Measurements from ENCODE around the gene KANK4.
"Not testable (repeated sequence)": the region's sequence is repeated elsewhere in the genome, so short reads cannot be mapped to it uniquely, and the experiment has no call there.

The KANK4 gene

DNA sequence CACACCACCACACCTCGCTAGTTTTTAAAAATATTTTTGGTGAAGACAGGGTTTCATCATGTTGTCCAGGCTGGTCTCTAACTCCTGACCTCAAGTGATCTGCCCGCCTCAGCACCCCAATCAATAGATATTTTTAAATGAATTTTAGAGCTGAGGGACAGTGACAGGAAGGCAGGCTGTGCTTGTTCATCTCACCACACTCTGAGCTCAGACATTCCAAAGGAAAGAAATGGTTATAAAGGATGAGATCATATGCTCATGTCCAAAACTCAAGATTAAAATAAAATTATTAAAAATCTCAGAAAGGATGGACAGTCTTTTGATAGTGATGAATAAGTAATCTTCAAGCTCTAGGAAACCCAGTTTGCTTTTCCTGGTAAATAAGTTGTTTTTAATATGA lies 83.7 kb downstream of the KANK4 start:
- peak; percentile 8 for DNase-seq

GRCh38 chr1:62234688-62235087 lies 84.5 kb downstream of the KANK4 start:
- no peak for DNase-seq

- no peak for DNase-seq
Observed at GRCh38 chr1:62233926-62234450, 85.2 kb downstream of the KANK4 start.

DNA sequence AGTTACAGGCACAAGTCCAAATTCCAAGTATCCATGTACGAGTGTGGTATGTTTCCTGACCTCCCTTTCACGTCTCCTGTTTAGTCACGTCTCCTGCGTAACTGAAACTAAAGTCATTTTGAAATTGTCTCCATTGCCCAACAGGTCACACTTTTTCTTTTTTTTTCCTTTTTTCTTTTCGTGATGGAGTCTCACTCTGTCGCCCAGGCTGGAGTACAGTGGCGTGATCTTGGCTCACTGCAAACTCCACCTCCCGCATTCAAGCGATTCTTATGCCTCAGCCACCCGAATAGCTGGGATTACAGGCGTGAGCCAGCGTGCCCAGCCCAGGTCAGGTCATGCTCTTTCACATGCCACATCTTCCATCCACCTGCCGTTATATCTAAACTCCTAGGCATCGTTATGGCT lies 86.4 kb downstream of the KANK4 start:
- DNase-seq: no peak

GRCh38 chr1:62230718-62231117 lies 88.5 kb downstream of the KANK4 start:
- peak; percentile 58 for DNase-seq

DNA sequence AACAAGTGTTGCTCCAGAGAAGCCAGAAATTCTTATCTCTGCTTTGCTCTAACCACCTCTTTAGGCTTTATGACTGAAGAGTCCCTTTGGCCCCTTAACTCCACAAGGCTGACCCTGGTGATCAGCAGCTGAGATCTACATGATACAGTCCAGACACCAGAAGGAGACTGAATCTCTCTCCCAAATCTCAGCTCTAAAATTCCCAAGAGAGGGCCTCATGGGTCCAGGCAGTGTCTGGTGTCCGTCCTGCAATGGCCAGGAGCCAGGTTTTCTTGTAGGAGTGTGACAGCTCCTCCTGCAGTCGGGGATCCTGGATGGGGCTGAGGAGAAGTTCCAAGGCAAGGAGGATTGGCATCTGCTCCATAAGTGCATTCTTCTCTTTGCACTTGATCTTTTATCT lies 89.3 kb downstream of the KANK4 start:
- no peak for DNase-seq

DNA sequence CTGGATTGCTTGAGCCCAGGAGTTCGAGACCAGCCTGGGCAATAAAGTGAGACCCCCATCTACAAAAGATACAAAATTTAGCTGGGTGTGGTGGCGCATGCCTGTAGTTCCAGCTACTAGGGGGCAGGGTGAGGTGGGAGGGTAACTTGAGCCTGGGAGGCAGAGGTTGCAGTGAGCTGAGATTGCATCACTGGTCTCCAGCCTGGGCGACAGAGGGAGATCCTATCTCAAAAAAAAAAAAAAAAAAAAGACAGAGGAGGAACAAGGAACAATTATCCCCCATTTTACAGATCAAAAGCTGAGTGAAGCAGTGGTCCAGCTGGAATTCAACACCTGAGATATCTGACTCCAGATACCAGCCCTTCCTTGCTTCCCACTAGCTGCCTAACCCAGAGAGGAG lies 89.8 kb downstream of the KANK4 start:
- DNase-seq: no peak

GRCh38 chr1:62228883-62229187 lies 90.4 kb downstream of the KANK4 start:
- no peak for DNase-seq

DNA sequence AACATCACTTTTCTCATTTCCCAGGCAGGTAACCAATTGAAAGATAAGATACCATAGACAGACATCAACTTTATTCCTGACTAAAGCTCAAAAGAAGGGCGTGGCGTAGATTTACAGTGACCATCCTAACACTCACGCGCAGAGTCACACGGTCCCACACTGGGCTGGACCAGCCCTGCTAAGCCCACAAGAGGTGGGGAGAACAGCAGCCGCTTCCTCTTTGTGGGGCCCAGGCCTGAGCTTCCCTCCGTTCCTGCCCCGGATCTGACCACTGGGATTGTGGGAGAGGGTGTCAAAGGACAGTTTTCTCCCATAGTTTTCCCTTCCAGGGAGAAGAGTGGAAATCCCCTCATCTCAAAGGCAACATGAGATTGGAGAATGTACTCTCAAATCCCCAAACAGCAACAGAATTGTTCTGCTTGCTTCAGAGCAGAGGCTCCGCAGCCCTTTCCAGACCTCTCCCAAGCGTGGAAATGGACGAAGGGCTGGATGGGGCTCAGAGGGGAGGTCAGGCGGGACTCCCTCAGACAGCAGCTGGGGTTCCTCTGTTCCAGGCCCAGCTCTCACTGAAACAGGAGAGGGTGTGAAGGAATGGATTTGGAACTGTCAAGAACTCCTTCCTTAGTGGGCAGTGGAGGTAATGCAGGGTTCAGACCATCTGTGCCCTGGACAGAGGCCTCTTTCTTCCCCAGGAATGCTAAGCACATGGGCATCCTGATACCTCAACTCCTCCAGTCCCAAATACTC lies 90.9 kb downstream of the KANK4 start:
- no peak for DNase-seq

- DNase-seq: no peak
Observed at GRCh38 chr1:62227496-62227895, 91.7 kb downstream of the KANK4 start.

DNA sequence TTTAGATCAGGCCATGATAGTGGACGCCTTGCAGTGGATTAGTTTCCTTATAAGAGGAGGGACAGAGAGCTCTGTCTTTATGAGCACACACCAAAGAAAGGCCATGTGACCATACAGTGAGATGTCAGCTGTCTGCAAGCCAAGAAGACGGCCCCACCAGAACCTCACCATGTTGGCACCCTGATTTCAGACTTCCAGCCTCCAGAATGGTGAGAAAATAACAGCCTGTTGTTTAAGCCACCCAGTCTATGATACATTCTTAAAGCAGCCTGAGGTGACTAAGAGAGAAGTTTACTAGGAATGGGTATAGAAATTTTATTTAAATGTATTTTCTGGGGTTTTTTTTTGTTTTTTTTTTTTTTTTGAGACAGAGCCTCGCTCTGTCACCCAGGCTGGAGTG lies 95.1 kb downstream of the KANK4 start:
- no peak for DNase-seq

DNA sequence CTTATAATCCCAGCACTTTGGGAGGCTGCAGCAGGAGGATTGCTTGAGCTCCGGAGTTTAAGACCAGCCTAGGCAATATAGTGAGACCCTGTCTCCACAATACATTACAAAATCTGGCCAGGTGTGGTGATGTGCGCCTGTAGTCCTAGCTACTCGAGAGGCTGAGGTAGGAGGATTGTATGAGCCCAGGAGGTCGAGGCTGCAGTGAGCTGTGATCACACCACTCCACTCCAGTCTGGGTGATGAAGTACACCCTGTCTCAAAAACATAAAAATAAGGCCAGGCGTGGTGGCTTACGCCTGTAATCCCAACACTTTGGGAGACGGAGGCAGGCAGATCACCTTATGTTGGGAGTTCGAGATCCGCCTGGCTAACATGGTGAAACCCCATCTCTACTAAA lies 96.9 kb downstream of the KANK4 start:
- DNase-seq: no peak

- DNase-seq: no peak
Observed at GRCh38 chr1:62221171-62221570, 98.1 kb downstream of the KANK4 start.

- not testable (repeated sequence) for DNase-seq
Observed at GRCh38 chr1:62220456-62220855, 98.8 kb downstream of the KANK4 start.

GRCh38 chr1:62218604-62219003 lies 100.6 kb downstream of the KANK4 start:
- no peak for DNase-seq

DNA sequence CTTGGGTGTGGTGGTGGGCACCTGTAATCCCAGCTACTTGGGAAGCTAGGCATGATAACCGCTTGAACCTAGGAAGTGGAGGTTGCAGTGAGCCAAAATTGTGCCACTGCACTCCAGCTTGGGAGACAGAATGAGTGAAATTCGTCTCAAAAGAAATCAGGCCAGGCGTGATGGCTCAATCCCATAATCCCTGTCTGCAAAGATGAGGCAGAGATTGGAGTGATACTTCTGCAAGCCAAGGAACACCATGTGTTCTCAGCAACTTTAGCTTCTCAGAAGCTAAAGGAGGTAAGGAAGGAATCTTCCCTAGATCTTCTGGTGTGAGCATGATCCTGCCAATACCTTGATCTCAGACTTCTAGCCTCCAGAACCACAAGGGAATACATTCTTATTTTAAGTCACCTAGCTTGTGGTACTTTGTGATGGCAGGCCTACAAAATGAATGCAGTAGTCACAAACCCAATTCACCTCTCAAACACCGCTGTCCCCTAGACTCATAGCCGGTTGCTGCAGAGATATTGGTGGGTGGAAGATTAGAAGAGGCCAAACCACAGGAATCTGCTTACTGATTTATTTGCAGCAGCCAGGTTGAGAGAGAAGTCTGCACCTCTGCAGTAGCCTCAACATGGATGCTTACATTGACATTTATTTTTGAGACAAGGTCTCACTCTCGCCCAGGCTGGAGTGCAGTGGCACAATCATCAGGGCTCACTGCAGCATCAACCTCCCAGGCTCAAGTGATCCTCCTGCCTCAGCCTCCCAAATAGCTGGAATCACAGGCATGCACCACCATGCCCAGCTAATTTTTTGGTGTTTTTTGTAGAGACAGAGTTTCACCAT lies 105.9 kb downstream of the KANK4 start:
- DNase-seq: no peak

DNA sequence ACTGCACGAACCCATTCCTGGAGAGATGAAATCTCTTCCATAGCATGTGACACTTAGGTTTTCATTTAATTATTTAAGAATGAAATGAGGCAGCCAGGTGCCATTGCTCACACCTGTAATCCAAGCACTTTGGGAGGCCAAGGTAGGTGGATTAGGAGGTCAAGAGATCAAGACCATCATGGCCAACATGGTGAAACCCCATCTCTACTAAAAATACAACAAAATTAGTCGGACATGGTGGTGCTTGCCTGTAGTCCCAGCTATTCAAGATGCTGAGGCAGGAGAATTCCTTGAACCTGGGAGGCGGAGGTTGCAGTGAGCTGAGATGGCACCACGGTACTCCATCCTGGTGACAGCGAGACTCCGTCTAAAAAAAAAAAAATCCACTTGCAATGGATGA lies 106.8 kb downstream of the KANK4 start:
- no peak for DNase-seq

DNA sequence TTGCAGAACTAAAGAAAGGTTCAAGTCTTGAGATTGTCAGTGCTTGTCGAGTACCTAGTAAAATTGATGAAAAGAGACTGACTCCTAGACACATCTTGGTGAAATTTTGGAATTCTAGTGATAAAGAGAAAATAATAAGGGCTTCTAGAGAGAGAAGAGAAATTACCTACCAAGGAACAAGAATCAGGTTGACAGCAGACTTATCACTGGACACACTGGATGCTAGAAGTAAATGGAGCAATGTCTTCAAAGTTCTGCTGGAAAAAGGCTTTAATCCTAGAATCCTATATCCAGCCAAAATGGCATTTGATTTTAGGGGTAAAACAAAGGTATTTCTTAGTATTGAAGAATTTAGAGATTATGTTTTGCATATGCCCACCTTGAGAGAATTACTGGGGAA lies 108.3 kb downstream of the KANK4 start:
- DNase-seq: no peak

- no peak for DNase-seq
Observed at GRCh38 chr1:62209931-62210595, 109.2 kb downstream of the KANK4 start.

GRCh38 chr1:62208970-62209369 lies 110.3 kb downstream of the KANK4 start:
- DNase-seq: no peak

- no peak for DNase-seq
Observed at GRCh38 chr1:62208087-62208486, 111.1 kb downstream of the KANK4 start.

DNA sequence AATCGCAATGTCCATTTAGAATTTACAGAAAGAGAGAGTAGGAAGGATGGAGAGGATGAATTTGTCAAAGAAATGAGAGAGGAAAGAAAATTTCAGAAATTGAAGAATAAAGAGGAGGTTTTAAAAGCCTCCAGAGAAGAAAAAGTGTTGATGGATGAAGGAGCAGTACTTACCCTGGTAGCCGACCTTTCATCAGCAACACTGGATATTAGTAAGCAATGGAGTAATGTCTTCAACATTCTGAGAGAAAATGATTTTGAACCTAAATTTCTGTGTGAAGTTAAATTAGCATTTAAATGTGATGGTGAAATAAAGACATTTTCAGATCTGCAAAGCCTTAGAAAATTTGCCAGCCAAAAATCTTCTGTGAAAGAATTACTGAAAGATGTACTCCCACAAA lies 112.0 kb downstream of the KANK4 start:
- no peak for DNase-seq

GRCh38 chr1:62198781-62199125 lies 120.5 kb downstream of the KANK4 start:
- peak; percentile 9 for DNase-seq
